SW480 (cell line): ENCODE data around the gene PVALEF.
"Not testable (repeated sequence)": the region's sequence is repeated elsewhere in the genome, so short reads cannot be mapped to it uniquely, and the experiment has no call there.

Experiments used
- DNase-seq: peaks from one replicate; pipeline ENCODE4 v3.0.0-alpha.2; 2016; ENCODE audit warnings: low spot score

PVALEF gene

GRCh38 chr17:81221371-81221841 lies 56.1 kb downstream of the PVALEF start:
- DNase-seq: peak; percentile 22

GRCh38 chr17:81221842-81222619 lies 56.7 kb downstream of the PVALEF start:
- DNase-seq: no peak

DNA sequence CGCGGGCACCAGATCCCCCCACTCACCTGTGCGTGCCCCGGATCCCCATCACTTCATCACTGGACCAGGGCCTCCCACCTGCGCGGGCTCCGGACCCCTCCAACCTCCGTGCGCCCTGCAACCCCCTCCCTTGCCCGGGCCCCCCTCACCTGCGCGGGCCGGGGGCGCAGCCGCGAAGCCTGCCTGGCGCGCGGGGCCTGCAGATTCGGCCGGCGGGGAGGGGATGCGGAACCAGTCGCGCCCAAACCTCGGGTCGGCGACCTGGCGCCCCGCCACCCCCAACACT lies 57.3 kb downstream of the PVALEF start:
- DNase-seq: no peak

DNA sequence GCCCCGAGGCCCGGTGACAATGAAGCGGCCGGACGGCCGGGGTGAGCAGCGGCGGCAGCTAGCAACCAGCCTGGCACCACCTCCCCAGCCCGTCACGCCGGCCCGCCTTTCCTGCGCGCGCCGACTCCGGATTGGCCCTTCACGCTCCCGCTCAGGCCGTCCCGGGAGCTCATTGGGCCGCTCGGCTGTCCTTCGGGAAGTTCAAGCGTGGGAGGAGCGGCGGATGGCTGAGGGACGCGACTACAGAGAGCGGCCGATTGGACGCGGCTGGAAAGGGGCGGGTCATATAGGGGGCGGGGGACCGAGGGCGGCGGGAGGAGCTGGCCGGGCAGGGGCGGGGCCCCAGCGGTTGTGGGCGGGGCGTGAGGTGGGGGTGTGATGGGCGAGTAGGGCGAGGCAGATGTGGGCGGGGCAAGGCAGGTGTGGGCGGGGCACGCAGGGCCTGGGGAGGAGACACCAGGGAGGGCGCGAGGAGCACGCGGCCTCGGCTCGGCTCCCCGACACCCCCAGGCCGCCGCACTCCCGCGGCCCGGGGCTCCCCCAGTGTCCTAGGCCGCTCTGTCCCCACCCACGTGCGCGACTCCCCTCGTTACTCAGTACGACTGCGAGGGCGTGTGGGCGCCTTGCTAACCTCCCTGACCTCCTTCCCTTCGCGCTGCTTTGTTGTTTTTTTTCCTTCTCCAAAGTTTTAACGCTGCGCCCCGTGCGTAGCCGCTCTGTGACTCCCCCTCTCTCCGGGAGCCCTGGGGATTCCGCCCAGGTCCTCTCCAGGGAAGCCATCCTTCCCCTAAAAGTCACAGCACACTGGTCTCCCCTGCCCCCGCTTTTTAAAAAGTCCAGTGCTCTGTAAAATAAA lies 57.8 kb downstream of the PVALEF start, which contains the start of gene CEP131:
TSS of gene CEP131 (minus strand) at position 60 of the 856 bp plus-strand sequence. CDS start 2,909 bp downstream, outside the sequence.
- peak; percentile 97 for DNase-seq

DNA sequence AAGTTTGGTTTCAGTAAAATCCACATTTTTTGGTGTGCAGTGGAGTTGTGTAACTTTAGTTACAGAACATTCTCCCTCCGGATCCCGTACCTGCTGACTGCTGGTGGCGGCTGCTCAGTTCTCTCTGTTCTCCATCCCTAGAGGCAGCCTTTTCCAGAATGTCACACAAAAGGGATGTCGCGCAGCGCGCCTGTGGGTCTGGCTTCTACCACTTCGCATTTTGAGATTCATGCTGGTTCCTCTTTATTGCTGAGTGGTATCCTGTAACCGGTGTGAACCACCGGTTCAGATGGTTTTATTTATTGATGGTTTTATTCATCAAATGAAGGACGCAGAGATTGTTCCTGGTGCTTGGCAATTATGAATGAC lies 58.4 kb downstream of the PVALEF start:
- DNase-seq: no peak

DNA sequence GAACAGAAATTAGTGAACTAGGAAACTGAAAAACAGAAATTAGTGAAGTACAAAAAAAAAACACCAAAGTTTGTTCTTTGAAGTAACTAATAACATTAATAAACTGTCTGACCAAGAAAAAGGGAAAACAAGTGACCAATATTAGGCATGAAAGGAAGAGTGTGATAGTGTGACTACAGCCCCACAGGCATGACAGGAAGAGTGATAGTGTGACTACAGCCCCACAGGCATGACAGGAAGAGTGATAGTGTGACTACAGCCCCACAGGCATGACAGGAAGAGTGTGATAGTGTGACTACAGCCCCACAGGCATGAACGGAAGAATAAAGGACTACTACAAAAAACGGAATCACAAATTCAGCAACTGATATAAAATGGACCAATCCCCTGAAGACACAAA lies 62.3 kb downstream of the PVALEF start:
- not testable (repeated sequence) for DNase-seq

DNA sequence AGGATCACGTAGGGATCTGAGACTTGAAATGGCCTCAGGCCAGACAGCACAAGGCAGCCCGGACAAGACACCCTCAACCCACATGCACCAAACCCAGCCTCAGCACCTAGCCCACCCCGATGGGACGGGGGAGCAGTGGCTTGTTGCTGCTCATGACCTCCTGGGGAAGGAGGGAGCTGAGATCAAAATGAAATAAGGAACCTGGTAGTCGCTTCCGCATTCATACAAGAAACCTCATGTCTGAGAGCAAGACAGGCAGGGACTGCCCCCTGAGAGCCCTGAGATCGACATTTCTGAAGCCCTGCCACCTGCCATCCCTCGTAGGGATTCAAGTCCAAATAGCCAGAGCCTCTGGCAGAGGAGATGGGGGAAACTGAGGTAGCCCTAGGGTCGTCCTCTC lies 63.1 kb downstream of the PVALEF start:
- DNase-seq: no peak

DNA sequence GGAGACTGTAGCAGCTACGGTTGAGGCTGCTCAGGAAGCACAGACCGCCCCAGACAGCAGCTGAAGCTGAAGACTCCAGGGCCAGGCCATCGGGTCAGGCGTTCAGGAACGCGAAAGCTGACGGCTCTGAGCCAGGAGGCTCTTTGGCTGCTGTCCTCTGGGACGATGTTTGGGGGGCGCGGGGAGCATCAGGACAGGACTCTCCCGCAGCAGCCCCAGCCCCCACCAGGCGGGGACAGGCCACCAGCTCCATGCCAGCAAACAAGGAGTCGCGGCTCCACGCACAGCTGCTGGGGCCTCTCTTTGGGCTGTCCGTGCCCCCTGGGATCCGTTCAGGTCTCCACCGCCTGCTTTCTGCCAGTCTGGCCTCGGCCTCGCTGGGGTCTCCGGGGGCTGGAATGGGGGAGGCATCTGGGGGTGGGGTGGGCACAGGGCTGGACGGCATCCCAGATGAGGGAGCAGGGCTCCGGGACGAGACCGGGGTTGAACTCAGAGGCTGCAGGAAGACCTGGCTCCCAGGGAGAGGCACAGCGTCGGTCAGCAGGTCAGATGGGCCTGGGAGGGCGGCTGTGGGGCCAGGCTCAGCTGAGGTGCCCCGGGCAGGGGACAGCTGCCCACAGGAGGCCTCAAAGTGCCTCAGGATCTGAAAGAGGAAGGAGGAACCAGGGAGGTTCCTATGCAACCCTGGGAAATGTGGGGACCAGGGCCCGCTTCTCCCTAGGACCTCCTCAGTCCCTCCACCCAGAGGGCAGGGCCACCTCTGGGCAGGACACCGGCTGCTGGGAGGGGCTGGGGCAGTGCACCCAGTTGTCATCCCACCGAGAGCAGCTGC lies 63.7 kb downstream of the PVALEF start:
- no peak for DNase-seq

GRCh38 chr17:81229666-81229920 lies 64.3 kb downstream of the PVALEF start:
- no peak for DNase-seq

DNA sequence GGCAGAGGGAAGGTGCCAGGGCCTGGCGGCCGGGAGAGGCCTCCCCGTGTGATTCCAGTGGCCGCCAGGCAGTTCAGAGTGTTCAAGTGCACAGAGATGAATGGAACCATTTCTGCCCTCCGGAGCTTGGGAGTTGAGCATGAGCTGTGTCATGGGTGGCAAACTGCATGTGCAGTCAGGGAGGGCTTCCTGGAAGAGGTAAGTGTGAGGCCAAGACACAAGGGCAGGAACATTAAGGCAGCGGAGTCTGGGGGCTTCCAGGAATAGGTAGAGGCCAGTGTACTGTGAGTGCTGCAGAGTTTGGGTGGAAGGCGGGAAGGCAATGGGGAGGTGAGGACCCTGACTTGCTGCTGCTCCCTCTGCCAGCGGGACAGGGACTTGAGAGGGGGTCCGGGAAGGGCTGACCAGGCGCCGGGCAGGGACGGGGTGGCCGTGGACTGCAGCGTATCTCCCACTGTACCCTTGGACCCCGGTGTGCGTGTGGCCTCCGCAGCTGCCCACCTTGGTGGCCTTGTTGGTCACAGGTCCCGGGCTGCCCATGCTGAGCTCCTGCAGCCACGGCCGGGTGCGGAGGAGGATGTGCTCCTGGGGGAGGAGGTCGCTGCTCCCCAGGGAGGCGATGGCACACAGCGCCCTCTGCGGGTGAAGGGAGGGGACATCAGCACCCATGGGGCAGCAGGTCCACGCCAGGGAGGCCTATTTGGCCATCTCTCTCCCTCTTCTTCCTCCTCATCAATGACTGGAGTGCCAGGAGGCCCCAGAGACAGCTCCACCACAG lies 64.9 kb downstream of the PVALEF start:
- no peak for DNase-seq

GRCh38 chr17:81231121-81231645 lies 65.9 kb downstream of the PVALEF start:
- DNase-seq: no peak

DNA sequence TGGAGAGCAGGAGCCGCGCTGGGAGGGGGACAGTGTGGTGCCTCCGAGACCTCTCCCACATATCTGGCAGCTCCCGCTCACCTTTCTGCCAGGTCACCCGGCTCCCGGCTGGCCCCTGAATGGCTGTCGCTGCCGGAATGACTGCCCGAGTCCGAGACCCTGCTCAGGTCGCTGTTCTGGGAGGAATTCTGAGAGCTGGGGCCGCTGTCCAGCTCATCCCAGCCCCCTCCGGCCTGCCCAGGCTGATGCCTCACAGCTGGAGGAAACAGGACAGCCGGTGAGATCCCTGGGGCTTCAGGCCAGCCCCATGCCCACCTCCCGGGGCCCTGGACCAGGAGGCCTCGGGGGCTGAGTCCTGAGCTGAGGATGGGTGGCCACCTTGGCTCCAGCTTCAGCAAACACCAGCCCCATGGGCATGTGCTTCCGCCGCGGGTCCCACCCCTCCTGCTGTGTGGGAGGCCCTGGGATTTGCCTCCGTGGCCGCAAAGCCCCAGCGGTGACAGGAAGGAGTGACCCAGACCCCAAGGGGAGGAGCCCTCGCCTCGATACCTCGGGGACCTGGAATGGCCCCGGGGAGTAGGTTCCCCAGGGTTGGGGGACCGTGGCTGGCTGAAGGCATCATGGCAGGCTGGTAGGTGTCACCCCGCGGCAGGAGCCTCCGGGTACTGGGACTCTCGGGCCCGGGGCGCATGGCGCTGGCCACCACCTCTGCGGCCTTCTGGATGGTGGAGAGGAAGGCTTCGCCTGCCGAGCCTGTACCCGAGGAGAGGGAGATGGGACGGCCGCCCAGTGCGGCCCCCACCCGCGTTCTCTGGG lies 66.7 kb downstream of the PVALEF start:
- DNase-seq: no peak
